ENCODE measurements around the gene JCHAIN.
"Not testable (repeated sequence)": the region's sequence is repeated elsewhere in the genome, so short reads cannot be mapped to it uniquely, and the experiment has no call there.

JCHAIN gene

GRCh38 chr4:70666369-70666768, at the start of gene JCHAIN:
JCHAIN (minus strand) TSS chr4:70666508; CDS start chr4:70666490, 18 bp downstream.
- no peak for DNase-seq (ENCODE audit: low spot score)

- no peak for DNase-seq (ENCODE audit: low spot score)
Observed at GRCh38 chr4:70715097-70715496, 48.8 kb upstream of the JCHAIN start.

- DNase-seq (ENCODE audit: low spot score): no peak
Observed at GRCh38 chr4:70714079-70714887, 48.0 kb upstream of the JCHAIN start.

GRCh38 chr4:70713453-70714078, 47.3 kb upstream of the JCHAIN start:
- DNase-seq (ENCODE audit: low spot score): no peak

GRCh38 chr4:70712604-70713452, 46.5 kb upstream of the JCHAIN start:
- no peak for DNase-seq (ENCODE audit: low spot score)

GRCh38 chr4:70712150-70712549, 45.8 kb upstream of the JCHAIN start:
- no peak for DNase-seq (ENCODE audit: low spot score)

- no peak for DNase-seq (ENCODE audit: low spot score)
Observed at GRCh38 chr4:70711599-70711998, 45.3 kb upstream of the JCHAIN start.

GRCh38 chr4:70709611-70710205, 43.4 kb upstream of the JCHAIN start:
- no peak for DNase-seq (ENCODE audit: low spot score)

- no peak for DNase-seq (ENCODE audit: low spot score)
Observed at GRCh38 chr4:70706516-70706915, 40.2 kb upstream of the JCHAIN start.

- DNase-seq (ENCODE audit: low spot score): no peak
Observed at GRCh38 chr4:70706044-70706461, 39.7 kb upstream of the JCHAIN start.

- peak; percentile 76 for DNase-seq (ENCODE audit: low spot score)
Observed at GRCh38 chr4:70705183-70706043, 39.1 kb upstream of the JCHAIN start.

GRCh38 chr4:70704931-70705182, 38.5 kb upstream of the JCHAIN start:
- DNase-seq (ENCODE audit: low spot score): no peak

- DNase-seq (ENCODE audit: low spot score): peak; percentile 57
Observed at GRCh38 chr4:70704215-70704930, 38.1 kb upstream of the JCHAIN start.

- DNase-seq (ENCODE audit: low spot score): no peak
Observed at GRCh38 chr4:70703619-70704214, 37.4 kb upstream of the JCHAIN start.

- not testable (repeated sequence) for DNase-seq (ENCODE audit: low spot score)
Observed at GRCh38 chr4:70702592-70702991, 36.3 kb upstream of the JCHAIN start.

- no peak for DNase-seq (ENCODE audit: low spot score)
Observed at GRCh38 chr4:70701271-70701670, 35.0 kb upstream of the JCHAIN start.

GRCh38 chr4:70700712-70701111, 34.4 kb upstream of the JCHAIN start:
- no peak for DNase-seq (ENCODE audit: low spot score)

GRCh38 chr4:70698435-70698834, 32.1 kb upstream of the JCHAIN start:
- DNase-seq (ENCODE audit: low spot score): not testable (repeated sequence)

GRCh38 chr4:70694633-70695032, 28.3 kb upstream of the JCHAIN start:
- DNase-seq (ENCODE audit: low spot score): not testable (repeated sequence)

- DNase-seq (ENCODE audit: low spot score): no peak
Observed at GRCh38 chr4:70691661-70692060, 25.4 kb upstream of the JCHAIN start.
